ENCODE measurements around the gene NXPE1. TPM values are rescaled to one million over a fixed set of nuclear protein-coding genes. Genes with fewer than 3 reads are reported as not detected.

Gene NXPE1
- total RNA-seq, 1 experiment from 2014 or later = not detected

GRCh38 chr11:114496915-114497314 lies 62.8 kb downstream of the NXPE1 start:
- no peaks in the 10 kb centered on the region for H3K4me1 ChIP-seq (ENCODE audit: control insufficient read depth, insufficient read depth, low read length)
- intact Hi-C loops (cut with micrococcal nuclease; ENCODE audit: unreplicated experiment) (no loop called here), in situ Hi-C loops (cut with HindIII; ENCODE audit: low pct_unique_long_range_greater_than_20kb, low sequenced_read_pairs) (no loop called here)
- no peaks in the 10 kb centered on the region for H3K9me3 ChIP-seq (ENCODE audit: control insufficient read depth, insufficient read depth, low read depth, low read length)
- TF ChIP-seq REST (IDR thresholded peaks at IDR 0.05; ENCODE audit: insufficient read depth in 1 of 2, low read depth in 2 of 2, low read length in 1 of 2) (no peak), CTCF (IDR thresholded peaks at IDR 0.05) (peak; percentile 13; the same call in 1 of the 2 replicates)
- no peaks in the 10 kb centered on the region for H3K36me3 ChIP-seq (ENCODE audit: control insufficient read depth, insufficient read depth, low read length)
- no peak overlapping the region for H3K27ac ChIP-seq (ENCODE audit: low read length)
- BruUV-seq (replicated peaks) = no TSS peak
- H3K4me3 ChIP-seq (ENCODE audit: low read depth in 2 of 2, low read length in 2 of 2) = no peak overlapping the region
- DNase-seq (ENCODE audit: low read depth, low spot score) (no peak), ATAC-seq (no peak)
- no peaks in the 10 kb centered on the region for H3K27me3 ChIP-seq (ENCODE audit: control insufficient read depth, insufficient read depth, low read length)
- CTCF ChIA-PET = no interaction called here
- POLR2A ChIA-PET = no interaction called here

GRCh38 chr11:114483929-114484328 lies 75.8 kb downstream of the NXPE1 start:
- DNase-seq (ENCODE audit: low read depth, low spot score) = no peak
- no peak for ATAC-seq

More at GRCh38 chr11:114483929-114484328, 75.8 kb downstream of the NXPE1 start:
- no peak for TF ChIP-seq REST (IDR thresholded peaks at IDR 0.05; ENCODE audit: insufficient read depth in 1 of 2, low read depth in 2 of 2, low read length in 1 of 2)
- no peak for TF ChIP-seq CTCF (IDR thresholded peaks at IDR 0.05)
- no peak for TF ChIP-seq TCF7L2 (IDR thresholded peaks at IDR 0.05; ENCODE audit: low read depth, low read length)
- no peak for TF ChIP-seq POLR2AphosphoS5 (IDR thresholded peaks at IDR 0.05; ENCODE audit: low read depth, low read length)
- no peak for TF ChIP-seq SIN3A (IDR thresholded peaks at IDR 0.05; ENCODE audit: borderline replicate concordance, insufficient read depth, low read depth, low read length)
- Histone ChIP-seq H3K4me3 (ENCODE audit: low read depth in 2 of 2, low read length in 2 of 2) (no peak overlapping the region), H3K9me3 (ENCODE audit: control insufficient read depth, insufficient read depth, low read depth, low read length) (no peaks in the 10 kb centered on the region), H3K4me1 (ENCODE audit: control insufficient read depth, insufficient read depth, low read length) (no peaks in the 10 kb centered on the region), H3K27me3 (ENCODE audit: control insufficient read depth, insufficient read depth, low read length) (no peaks in the 10 kb centered on the region), H3K36me3 (ENCODE audit: control insufficient read depth, insufficient read depth, low read length) (no peaks in the 10 kb centered on the region), H3K27ac (ENCODE audit: low read length) (no peak overlapping the region)
- in situ Hi-C loops (cut with HindIII; ENCODE audit: low pct_unique_long_range_greater_than_20kb, low sequenced_read_pairs) = no loop called here
- intact Hi-C loops (cut with micrococcal nuclease; ENCODE audit: unreplicated experiment) = no loop called here
- ChIA-PET POLR2A (no interaction called here), CTCF (no interaction called here)
- no TSS peak for BruUV-seq (replicated peaks)

Measured in Panc1 (cell line).